ENCODE data around the gene CST1.
"Not testable (repeated sequence)": the region's sequence is repeated elsewhere in the genome, so short reads cannot be mapped to it uniquely, and the experiment has no call there.

CST1 gene

GRCh38 chr20:23748975-23749374, 1.8 kb downstream of the CST1 start:
- H3K27ac Mint-ChIP-seq; H3K36me3 Mint-ChIP-seq (ENCODE audit: low read depth); H3K4me3 Mint-ChIP-seq; intact Hi-C loops (cut with micrococcal nuclease); H3K4me1 Mint-ChIP-seq (ENCODE audit: low read depth); H3K27me3 Mint-ChIP-seq; H3K9me3 Mint-ChIP-seq: not testable (repeated sequence)

GRCh38 chr20:23747551-23747950, 3.2 kb downstream of the CST1 start:
- H3K4me3 Mint-ChIP-seq; H3K9me3 Mint-ChIP-seq; H3K27ac Mint-ChIP-seq; H3K27me3 Mint-ChIP-seq; intact Hi-C loops (cut with micrococcal nuclease); H3K36me3 Mint-ChIP-seq (ENCODE audit: low read depth); H3K4me1 Mint-ChIP-seq (ENCODE audit: low read depth): not testable (repeated sequence)

GRCh38 chr20:23747092-23747491, 3.6 kb downstream of the CST1 start:
- H3K27me3 Mint-ChIP-seq; H3K4me3 Mint-ChIP-seq; H3K27ac Mint-ChIP-seq; H3K9me3 Mint-ChIP-seq; H3K36me3 Mint-ChIP-seq (ENCODE audit: low read depth); H3K4me1 Mint-ChIP-seq (ENCODE audit: low read depth); intact Hi-C loops (cut with micrococcal nuclease): not testable (repeated sequence)

GRCh38 chr20:23746321-23746720, 4.4 kb downstream of the CST1 start:
- Mint-ChIP-seq H3K4me1 (ENCODE audit: low read depth) (no peaks in the 10 kb centered on the region), H3K4me3 (no peak overlapping the region), H3K27ac (no peak overlapping the region), H3K9me3 (no peaks in the 10 kb centered on the region), H3K36me3 (ENCODE audit: low read depth) (no peaks in the 10 kb centered on the region), H3K27me3 (no peaks in the 10 kb centered on the region)
- intact Hi-C loops (cut with micrococcal nuclease): no loop called here

- Mint-ChIP-seq H3K36me3 (ENCODE audit: low read depth) (no peaks in the 10 kb centered on the region), H3K4me1 (ENCODE audit: low read depth) (no peaks in the 10 kb centered on the region), H3K27me3 (peaks cover 2% of the 10 kb centered on the region), H3K4me3 (no peak overlapping the region), H3K9me3 (no peaks in the 10 kb centered on the region), H3K27ac (no peak overlapping the region)
- intact Hi-C loops (cut with micrococcal nuclease): no loop called here
Measured at GRCh38 chr20:23745247-23745646, 5.5 kb downstream of the CST1 start.

- no peak overlapping the region for H3K27ac Mint-ChIP-seq
- H3K4me1 Mint-ChIP-seq (ENCODE audit: low read depth): no peaks in the 10 kb centered on the region
- intact Hi-C loops (cut with micrococcal nuclease): no loop called here
- no peaks in the 10 kb centered on the region for H3K36me3 Mint-ChIP-seq (ENCODE audit: low read depth)
- H3K9me3 Mint-ChIP-seq: no peaks in the 10 kb centered on the region
- H3K27me3 Mint-ChIP-seq: peaks cover 3% of the 10 kb centered on the region
- H3K4me3 Mint-ChIP-seq: no peak overlapping the region
Measured at GRCh38 chr20:23744817-23745216, 5.9 kb downstream of the CST1 start.

- H3K9me3 Mint-ChIP-seq; H3K4me1 Mint-ChIP-seq (ENCODE audit: low read depth); intact Hi-C loops (cut with micrococcal nuclease); H3K27me3 Mint-ChIP-seq; H3K27ac Mint-ChIP-seq; H3K4me3 Mint-ChIP-seq; H3K36me3 Mint-ChIP-seq (ENCODE audit: low read depth): not testable (repeated sequence)
Measured at GRCh38 chr20:23735391-23735790, 15.3 kb downstream of the CST1 start.

GRCh38 chr20:23734949-23735348, 15.8 kb downstream of the CST1 start:
- H3K4me1 Mint-ChIP-seq (ENCODE audit: low read depth); H3K9me3 Mint-ChIP-seq; H3K27me3 Mint-ChIP-seq; H3K36me3 Mint-ChIP-seq (ENCODE audit: low read depth); H3K4me3 Mint-ChIP-seq; intact Hi-C loops (cut with micrococcal nuclease); H3K27ac Mint-ChIP-seq: not testable (repeated sequence)

GRCh38 chr20:23734440-23734839, 16.3 kb downstream of the CST1 start:
- H3K9me3 Mint-ChIP-seq, H3K27me3 Mint-ChIP-seq: not testable (repeated sequence)

GRCh38 chr20:23727016-23727415, 23.7 kb downstream of the CST1 start:
- intact Hi-C loops (cut with micrococcal nuclease): no loop called here
- H3K4me1 Mint-ChIP-seq (ENCODE audit: low read depth): no peaks in the 10 kb centered on the region
- H3K9me3 Mint-ChIP-seq: no peaks in the 10 kb centered on the region
- H3K27me3 Mint-ChIP-seq: peaks cover 3% of the 10 kb centered on the region
- H3K36me3 Mint-ChIP-seq (ENCODE audit: low read depth): no peaks in the 10 kb centered on the region
- H3K4me3 Mint-ChIP-seq: no peak overlapping the region
- no peak overlapping the region for H3K27ac Mint-ChIP-seq

More at GRCh38 chr20:23734440-23734839, 16.3 kb downstream of the CST1 start:
- H3K36me3 Mint-ChIP-seq (ENCODE audit: low read depth); H3K27ac Mint-ChIP-seq; intact Hi-C loops (cut with micrococcal nuclease); H3K4me1 Mint-ChIP-seq (ENCODE audit: low read depth); H3K4me3 Mint-ChIP-seq: not testable (repeated sequence)

GRCh38 chr20:23725102-23725501, 25.6 kb downstream of the CST1 start:
- H3K36me3 Mint-ChIP-seq (ENCODE audit: low read depth): no peaks in the 10 kb centered on the region
- no peaks in the 10 kb centered on the region for H3K4me1 Mint-ChIP-seq (ENCODE audit: low read depth)
- intact Hi-C loops (cut with micrococcal nuclease): no loop called here
- no peak overlapping the region for H3K4me3 Mint-ChIP-seq
- H3K9me3 Mint-ChIP-seq: no peaks in the 10 kb centered on the region
- H3K27me3 Mint-ChIP-seq: peaks cover 4% of the 10 kb centered on the region
- H3K27ac Mint-ChIP-seq: no peak overlapping the region

- H3K27me3 Mint-ChIP-seq; H3K4me3 Mint-ChIP-seq; H3K9me3 Mint-ChIP-seq; intact Hi-C loops (cut with micrococcal nuclease); H3K27ac Mint-ChIP-seq; H3K4me1 Mint-ChIP-seq (ENCODE audit: low read depth); H3K36me3 Mint-ChIP-seq (ENCODE audit: low read depth): not testable (repeated sequence)
Measured at GRCh38 chr20:23723659-23724307, 27.0 kb downstream of the CST1 start.

GRCh38 chr20:23722851-23723250, 27.9 kb downstream of the CST1 start:
- H3K27ac Mint-ChIP-seq; intact Hi-C loops (cut with micrococcal nuclease); H3K4me3 Mint-ChIP-seq; H3K4me1 Mint-ChIP-seq (ENCODE audit: low read depth); H3K9me3 Mint-ChIP-seq; H3K27me3 Mint-ChIP-seq; H3K36me3 Mint-ChIP-seq (ENCODE audit: low read depth): not testable (repeated sequence)

GRCh38 chr20:23721962-23722361, 28.8 kb downstream of the CST1 start:
- intact Hi-C loops (cut with micrococcal nuclease): no loop called here
- no peak overlapping the region for H3K4me3 Mint-ChIP-seq
- no peak overlapping the region for H3K27ac Mint-ChIP-seq
- H3K27me3 Mint-ChIP-seq: peaks cover 8% of the 10 kb centered on the region
- no peaks in the 10 kb centered on the region for H3K9me3 Mint-ChIP-seq
- no peaks in the 10 kb centered on the region for H3K4me1 Mint-ChIP-seq (ENCODE audit: low read depth)
- H3K36me3 Mint-ChIP-seq (ENCODE audit: low read depth): no peaks in the 10 kb centered on the region

GRCh38 chr20:23719351-23719750, 31.4 kb downstream of the CST1 start:
- H3K27ac Mint-ChIP-seq; intact Hi-C loops (cut with micrococcal nuclease); H3K4me1 Mint-ChIP-seq (ENCODE audit: low read depth); H3K4me3 Mint-ChIP-seq; H3K9me3 Mint-ChIP-seq; H3K36me3 Mint-ChIP-seq (ENCODE audit: low read depth); H3K27me3 Mint-ChIP-seq: not testable (repeated sequence)
